ENCODE data around the gene CX3CL1.
"Not testable (repeated sequence)": the region's sequence is repeated elsewhere in the genome, so short reads cannot be mapped to it uniquely, and the experiment has no call there.

DNA sequence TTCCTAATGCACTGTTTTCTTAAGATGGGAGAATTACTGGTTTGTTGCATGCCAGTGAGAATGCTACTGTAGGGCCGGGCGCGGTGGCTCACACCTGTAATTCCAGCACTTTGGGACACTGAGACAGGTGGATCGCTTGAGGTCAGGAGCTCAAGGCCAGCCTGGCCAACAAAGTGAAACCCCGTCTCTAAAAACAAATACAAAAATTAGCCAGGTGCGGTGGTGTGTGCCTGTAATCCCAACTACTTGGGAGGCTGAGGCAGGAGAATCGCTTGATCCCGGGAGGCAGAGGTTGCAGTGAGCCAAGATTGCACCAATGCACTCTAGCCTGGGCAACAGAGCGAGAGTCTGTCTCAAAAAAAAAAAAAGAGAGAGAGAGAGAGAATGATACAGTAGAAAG, 29.7 kb upstream of the CX3CL1 start:
- TF ChIP-seq EZH2 (IDR thresholded peaks at IDR 0.05; ENCODE audit: low read length, unreplicated experiment) = not testable (repeated sequence)
- TF ChIP-seq, protein P1, sequence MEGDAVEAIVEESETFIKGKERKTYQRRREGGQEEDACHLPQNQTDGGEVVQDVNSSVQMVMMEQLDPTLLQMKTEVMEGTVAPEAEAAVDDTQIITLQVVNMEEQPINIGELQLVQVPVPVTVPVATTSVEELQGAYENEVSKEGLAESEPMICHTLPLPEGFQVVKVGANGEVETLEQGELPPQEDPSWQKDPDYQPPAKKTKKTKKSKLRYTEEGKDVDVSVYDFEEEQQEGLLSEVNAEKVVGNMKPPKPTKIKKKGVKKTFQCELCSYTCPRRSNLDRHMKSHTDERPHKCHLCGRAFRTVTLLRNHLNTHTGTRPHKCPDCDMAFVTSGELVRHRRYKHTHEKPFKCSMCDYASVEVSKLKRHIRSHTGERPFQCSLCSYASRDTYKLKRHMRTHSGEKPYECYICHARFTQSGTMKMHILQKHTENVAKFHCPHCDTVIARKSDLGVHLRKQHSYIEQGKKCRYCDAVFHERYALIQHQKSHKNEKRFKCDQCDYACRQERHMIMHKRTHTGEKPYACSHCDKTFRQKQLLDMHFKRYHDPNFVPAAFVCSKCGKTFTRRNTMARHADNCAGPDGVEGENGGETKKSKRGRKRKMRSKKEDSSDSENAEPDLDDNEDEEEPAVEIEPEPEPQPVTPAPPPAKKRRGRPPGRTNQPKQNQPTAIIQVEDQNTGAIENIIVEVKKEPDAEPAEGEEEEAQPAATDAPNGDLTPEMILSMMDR (conservative IDR thresholded peaks at IDR 0.05; ENCODE audit: low read depth, low read length) = not testable (repeated sequence)
